SU-DHL-6 (cell line): ENCODE data around the gene UNG.

Experiments
- EZH2phosphoT487 ChIP-seq: fragments of 200-600 bp; sonication (generic), shearing (Covaris generic); conservative IDR thresholded peaks from 2 replicates; pipeline ENCODE4 v1.6.1; 2018; ENCODE audit warnings: mild to moderate bottlenecking, antibody characterized with exemption, low read length, moderate library complexity, mixed read lengths
- TF ChIP-seq, protein P1 (sequence below): fragments of 200-600 bp; sonication (generic); IDR thresholded peaks from one replicate; pipeline ENCODE4 v1.5.1; 2017; ENCODE audit warnings: antibody characterized with exemption, mild to moderate bottlenecking, low read length, moderate library complexity; ENCODE audit not compliant: insufficient read depth, poor library complexity, severe bottlenecking

DNA sequence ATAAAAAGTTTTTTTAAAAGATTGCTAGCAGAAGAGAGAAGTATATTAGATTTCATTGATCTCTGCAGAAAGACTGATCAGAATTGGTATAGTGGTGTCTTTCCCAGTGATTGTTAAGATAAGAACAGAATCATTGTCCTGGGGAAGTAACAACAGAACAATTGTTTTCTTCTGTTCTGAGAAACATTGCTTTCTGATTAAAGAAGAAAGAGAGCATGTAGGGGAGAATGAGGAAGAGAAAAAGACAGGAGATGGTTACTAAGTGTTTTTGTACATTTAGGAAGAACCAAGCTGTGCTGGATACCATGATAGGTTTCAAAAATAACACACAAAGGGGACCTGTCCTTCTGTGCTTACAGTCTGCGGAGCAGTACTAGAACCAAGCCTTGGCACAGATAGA lies 40.0 kb upstream of the UNG start:
- TF ChIP-seq, protein P1, sequence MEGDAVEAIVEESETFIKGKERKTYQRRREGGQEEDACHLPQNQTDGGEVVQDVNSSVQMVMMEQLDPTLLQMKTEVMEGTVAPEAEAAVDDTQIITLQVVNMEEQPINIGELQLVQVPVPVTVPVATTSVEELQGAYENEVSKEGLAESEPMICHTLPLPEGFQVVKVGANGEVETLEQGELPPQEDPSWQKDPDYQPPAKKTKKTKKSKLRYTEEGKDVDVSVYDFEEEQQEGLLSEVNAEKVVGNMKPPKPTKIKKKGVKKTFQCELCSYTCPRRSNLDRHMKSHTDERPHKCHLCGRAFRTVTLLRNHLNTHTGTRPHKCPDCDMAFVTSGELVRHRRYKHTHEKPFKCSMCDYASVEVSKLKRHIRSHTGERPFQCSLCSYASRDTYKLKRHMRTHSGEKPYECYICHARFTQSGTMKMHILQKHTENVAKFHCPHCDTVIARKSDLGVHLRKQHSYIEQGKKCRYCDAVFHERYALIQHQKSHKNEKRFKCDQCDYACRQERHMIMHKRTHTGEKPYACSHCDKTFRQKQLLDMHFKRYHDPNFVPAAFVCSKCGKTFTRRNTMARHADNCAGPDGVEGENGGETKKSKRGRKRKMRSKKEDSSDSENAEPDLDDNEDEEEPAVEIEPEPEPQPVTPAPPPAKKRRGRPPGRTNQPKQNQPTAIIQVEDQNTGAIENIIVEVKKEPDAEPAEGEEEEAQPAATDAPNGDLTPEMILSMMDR = no peak
- TF ChIP-seq EZH2phosphoT487 = no peak
